Thymus (tissue), 11 donors: ENCODE data around the gene ADGRG7. TPM values are rescaled to one million over a fixed set of nuclear protein-coding genes. Genes with fewer than 3 reads are reported as not detected.

ENCODE experiments used
- DNase-seq, 9 donors: peaks; one replicate each; pipeline ENCODE4 v3.0.0-alpha.2; 2013; ENCODE audit warnings: low spot score in 9 of 9, low read depth in 6 of 9, missing footprints in 1 of 9
- H3K27ac ChIP-seq, 2 donors: one replicate each; pipeline ENCODE4 v1.5.1; 2013; ENCODE audit warnings: control low read depth in 1 of 2, low read depth in 1 of 2, low read length in 1 of 2, mild to moderate bottlenecking in 1 of 2, moderate library complexity in 1 of 2
- H3K27me3 ChIP-seq, 2 donors: one replicate each; pipeline ENCODE4 v1.5.1; 2013; ENCODE audit warnings: low read length in 1 of 2; ENCODE audit not compliant: control insufficient read depth in 2 of 2, insufficient read depth in 1 of 2
- H3K36me3 ChIP-seq, 2 donors: one replicate each; pipeline ENCODE4 v1.5.1; 2013; ENCODE audit warnings: low read length in 1 of 2, mild to moderate bottlenecking in 1 of 2, moderate library complexity in 1 of 2; ENCODE audit not compliant: control insufficient read depth in 2 of 2, insufficient read depth in 2 of 2
- H3K4me1 ChIP-seq, 2 donors: one replicate each; pipeline ENCODE4 v1.5.1; 2013; ENCODE audit warnings: low read length in 2 of 2; ENCODE audit not compliant: control insufficient read depth in 2 of 2, insufficient read depth in 2 of 2
- H3K4me3 ChIP-seq, 2 donors: one replicate each; pipeline ENCODE4 v1.5.1; 2013; ENCODE audit warnings: low read length in 2 of 2, control low read depth in 1 of 2, mild to moderate bottlenecking in 1 of 2
- H3K9me3 ChIP-seq, 2 donors: one replicate each; pipeline ENCODE4 v1.5.1; 2013; ENCODE audit warnings: low read length in 1 of 2, mild to moderate bottlenecking in 1 of 2; ENCODE audit not compliant: control insufficient read depth in 2 of 2, insufficient read depth in 1 of 2
- WGBS: extraction: QIAGEN DNeasy Blood & Tissue Kit; methylation state at CpG from one replicate; pipeline ENCODE4 v1.1.7; 2013; 5-methylcytosine and 5-hydroxymethylcytosine counted together
- polyA plus RNA-seq: library from polyadenylated mRNA; stranded (reverse); fragments of 200-250 nt; gene quantifications from one replicate; pipeline ENCODE4 v1.2.3, GENCODE V29; 2013
- total RNA-seq: library from RNA; stranded (reverse); fragments of 120-200 nt; gene quantifications from one replicate; pipeline ENCODE4 v1.2.4, GENCODE V29; 2013
- donor health status: healthy.

The ADGRG7 gene
- total and polyA plus RNA-seq, 2 donors = 0.14 to 0.50 TPM

DNA sequence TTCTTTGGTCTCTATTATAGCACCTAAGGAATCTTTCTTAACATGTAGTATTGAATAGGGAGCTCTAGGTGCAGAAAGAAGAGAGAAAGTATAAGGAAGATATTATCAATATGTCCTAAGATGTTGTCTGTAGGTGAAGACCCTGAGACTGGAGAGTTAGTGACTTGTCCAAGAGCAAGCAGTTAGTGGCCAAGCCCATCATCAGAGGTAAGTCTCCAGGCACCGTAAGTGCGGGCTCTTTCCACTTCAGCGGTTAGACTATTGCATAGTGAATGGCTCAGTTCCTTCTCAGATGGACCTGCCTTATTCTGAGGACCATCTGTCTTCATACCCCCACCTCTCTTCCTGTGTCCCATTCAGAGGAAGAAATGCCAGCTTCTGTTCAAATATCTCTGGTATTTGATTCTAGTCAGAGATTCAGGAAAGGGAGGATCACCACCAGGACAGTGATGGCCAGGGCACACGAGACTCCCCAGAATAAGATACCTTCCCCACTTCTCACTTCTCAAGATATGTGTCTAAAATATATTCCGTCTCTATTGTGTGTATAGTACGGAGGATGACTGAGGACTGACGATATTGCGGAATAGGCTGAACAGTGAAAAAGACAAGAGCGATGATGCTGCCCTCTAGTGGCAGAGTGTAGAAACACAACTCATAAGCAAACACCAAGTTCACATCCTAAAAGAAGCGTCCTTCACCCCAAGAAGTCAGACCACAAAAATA, 19.1 kb upstream of the ADGRG7 start:
- Histone ChIP-seq H3K36me3 (no peaks in the 10 kb centered on the region), H3K27ac (no peak overlapping the region), H3K27me3 (no peaks in the 10 kb centered on the region), H3K9me3 (no peaks in the 10 kb centered on the region), H3K4me3 (no peak overlapping the region), H3K4me1 (peaks cover 0 to 4% of the 10 kb centered on the region in 2 donors)
- peak; percentile 33 to 83 (median 60) for DNase-seq
- 33% methylated on average over 10 of the region's 10 CpGs for WGBS

DNA sequence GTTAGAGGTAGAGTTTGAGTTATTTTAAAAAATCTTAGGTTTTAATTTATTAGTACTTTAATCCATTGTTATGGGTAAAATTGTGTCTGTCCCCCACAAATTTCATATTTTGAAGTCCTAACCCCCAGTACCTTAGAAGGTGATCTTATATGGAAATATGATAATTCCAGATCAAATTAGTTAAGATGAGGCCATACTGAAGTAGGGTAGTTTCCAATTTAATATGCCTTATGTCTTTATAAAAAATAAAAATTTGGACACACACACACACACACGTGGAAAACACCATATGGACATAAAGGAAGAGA, 18.6 kb upstream of the ADGRG7 start:
- H3K36me3 ChIP-seq = no peaks in the 10 kb centered on the region
- 47% methylated on average over 1 of the region's 1 CpG for WGBS
- H3K27me3 ChIP-seq = no peaks in the 10 kb centered on the region
- H3K4me3 ChIP-seq = no peak overlapping the region
- H3K27ac ChIP-seq = no peak overlapping the region
- peaks cover 0 to 4% of the 10 kb centered on the region in 2 donors for H3K4me1 ChIP-seq
- H3K9me3 ChIP-seq = no peaks in the 10 kb centered on the region
- DNase-seq = no peak

DNA sequence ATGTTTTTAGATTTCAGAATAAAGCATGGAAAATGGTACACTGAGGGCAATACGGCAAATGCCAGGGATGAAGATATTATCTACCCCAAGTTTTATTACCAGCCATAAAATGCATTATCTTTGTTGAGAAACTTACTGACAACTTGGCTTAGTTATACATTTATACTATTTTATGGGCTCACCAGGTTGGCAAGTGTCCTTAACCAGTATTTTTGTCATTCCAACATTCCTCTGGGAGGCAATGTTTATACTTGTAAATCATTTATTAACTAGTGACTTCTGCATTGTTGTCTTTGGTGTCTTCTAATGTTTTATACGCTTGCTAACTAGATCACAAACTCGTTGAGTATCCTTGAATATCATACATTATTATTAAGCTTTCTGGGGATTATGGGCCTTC, 18.0 kb upstream of the ADGRG7 start:
- 93% methylated on average over 3 of the region's 3 CpGs for WGBS
- H3K4me3 ChIP-seq = no peak overlapping the region
- DNase-seq = no peak
- H3K27me3 ChIP-seq = no peaks in the 10 kb centered on the region
- H3K27ac ChIP-seq = no peak overlapping the region
- H3K9me3 ChIP-seq = no peaks in the 10 kb centered on the region
- peaks cover 0 to 4% of the 10 kb centered on the region in 2 donors for H3K4me1 ChIP-seq
- H3K36me3 ChIP-seq = no peaks in the 10 kb centered on the region

DNA sequence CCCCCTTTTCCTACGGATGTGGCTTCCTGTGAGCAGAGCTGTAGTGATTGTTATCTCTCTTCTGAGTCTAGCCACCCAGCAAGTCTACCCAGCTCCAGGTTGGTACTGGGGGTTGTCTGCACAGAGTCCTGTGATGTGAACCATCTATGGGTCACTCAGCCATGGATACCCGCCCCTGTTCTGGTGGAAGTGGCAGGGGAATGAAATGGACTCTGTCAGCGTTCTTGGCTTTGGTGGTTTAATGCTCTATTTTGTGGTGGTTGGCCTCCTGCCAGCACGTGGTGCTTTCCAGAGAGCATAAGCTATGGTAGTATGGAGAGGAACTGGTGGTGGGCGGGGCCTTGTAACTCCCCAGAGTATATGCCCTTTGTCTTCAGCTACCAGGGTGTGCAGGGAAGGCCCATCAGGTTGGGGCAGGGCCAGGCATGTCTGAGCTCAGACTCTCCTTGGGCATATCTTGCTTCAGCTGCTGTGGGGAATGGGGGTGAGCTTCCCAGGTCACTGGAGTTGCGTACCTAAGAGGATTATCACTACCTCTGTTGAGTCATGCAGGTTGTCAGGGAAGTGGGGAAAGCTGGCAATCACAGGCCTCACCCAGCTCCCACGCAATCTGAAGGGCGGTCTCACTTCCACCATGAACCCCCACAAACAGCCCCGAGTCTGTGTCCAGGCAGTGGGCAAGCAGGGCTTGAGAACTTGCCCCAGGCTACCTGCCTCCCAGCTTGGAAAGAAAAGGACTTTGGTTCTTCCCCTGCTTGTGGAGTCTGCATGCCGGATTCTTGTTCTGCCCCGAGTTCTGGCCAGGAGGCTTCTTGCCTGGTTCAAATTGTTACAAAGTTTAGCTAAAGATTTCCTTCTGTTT, 9.0 kb upstream of the ADGRG7 start:
- Histone ChIP-seq H3K4me3 (no peak overlapping the region), H3K4me1 (peaks cover 10% of the 10 kb centered on the region in 2 donors), H3K36me3 (no peaks in the 10 kb centered on the region), H3K27me3 (no peaks in the 10 kb centered on the region), H3K9me3 (no peaks in the 10 kb centered on the region), H3K27ac (no peak overlapping the region)
- DNase-seq = peak in 2 of 9 donors; percentile 10 to 20
- WGBS = 69% methylated on average over 11 of the region's 11 CpGs

DNA sequence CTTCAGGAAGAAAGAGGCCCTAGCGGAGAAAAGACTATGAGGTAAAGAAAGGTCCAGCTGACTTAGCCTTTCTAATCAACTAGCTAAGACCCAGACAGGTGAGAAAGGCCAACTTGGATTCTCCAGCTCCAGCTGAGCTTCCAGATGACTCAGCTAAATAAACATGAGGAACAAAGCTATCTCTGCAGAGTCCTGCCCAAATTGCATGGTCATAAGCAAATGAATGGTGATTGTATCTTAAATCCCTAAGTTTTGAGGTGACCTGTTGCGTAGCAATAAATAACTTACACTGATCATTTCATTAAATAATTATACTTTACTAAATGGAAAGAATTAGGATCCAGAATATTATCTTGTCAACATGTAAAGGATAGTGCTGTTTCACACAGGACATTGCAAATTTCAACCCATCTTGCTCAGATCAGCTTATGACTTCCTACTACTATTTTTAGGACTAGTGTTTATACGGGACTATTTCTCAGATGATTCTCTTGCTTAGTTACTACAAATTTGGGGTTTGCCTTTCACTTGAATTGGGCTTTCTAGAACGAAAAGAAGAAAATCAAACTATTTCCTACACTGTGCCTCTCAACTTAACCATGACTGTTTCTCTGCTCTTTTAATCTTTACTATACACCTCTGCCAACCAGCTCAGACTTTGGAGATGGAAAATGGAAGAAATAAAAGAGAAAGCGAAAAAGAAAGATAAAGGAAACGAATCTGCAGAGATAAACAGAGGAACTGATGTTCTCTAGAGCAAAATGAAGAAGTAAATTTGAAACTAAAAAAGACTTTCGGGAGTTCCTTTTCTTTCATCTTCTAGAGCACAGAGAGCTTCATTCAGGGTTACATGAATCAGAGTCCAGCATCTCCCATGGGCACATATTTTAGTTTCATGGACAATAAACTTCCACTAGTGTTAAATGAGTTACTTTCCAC, 6.6 kb upstream of the ADGRG7 start:
- H3K4me3 ChIP-seq = no peak overlapping the region
- H3K36me3 ChIP-seq = no peaks in the 10 kb centered on the region
- peak overlapping the region in 1 of 2 donors; percentile 29 for H3K27ac ChIP-seq
- no peaks in the 10 kb centered on the region for H3K9me3 ChIP-seq
- H3K27me3 ChIP-seq = no peaks in the 10 kb centered on the region
- 46% methylated on average over 7 of the region's 7 CpGs for WGBS
- DNase-seq = peak in 1 of 9 donors; percentile 22
- peaks cover 10% of the 10 kb centered on the region in 2 donors for H3K4me1 ChIP-seq

DNA sequence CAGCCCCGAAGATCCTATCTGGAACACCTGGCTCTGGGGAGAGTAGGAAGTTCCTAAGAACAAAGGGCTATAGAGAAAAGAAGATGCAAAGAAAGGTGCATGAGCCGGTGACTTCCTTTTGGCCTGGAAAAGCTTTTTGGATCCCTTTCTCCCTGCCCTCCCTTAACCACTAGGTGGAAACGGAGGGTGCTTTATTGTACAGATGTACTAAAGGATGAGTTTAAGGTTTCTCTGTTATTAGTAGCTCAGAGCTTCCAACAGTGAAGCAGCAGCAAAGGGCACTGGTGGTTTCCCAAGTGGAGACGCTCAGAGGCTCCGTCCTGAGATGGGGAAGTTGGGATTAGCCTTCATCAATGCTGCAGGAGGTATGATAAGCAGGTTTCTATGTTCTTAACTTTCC, 5.9 kb upstream of the ADGRG7 start:
- no peak overlapping the region for H3K27ac ChIP-seq
- H3K4me3 ChIP-seq = no peak overlapping the region
- WGBS = 59% methylated on average over 5 of the region's 5 CpGs
- H3K4me1 ChIP-seq = peaks cover 10% of the 10 kb centered on the region in 2 donors
- peak in 1 of 9 donors; percentile 12 for DNase-seq
- H3K9me3 ChIP-seq = no peaks in the 10 kb centered on the region
- no peaks in the 10 kb centered on the region for H3K27me3 ChIP-seq
- H3K36me3 ChIP-seq = no peaks in the 10 kb centered on the region

DNA sequence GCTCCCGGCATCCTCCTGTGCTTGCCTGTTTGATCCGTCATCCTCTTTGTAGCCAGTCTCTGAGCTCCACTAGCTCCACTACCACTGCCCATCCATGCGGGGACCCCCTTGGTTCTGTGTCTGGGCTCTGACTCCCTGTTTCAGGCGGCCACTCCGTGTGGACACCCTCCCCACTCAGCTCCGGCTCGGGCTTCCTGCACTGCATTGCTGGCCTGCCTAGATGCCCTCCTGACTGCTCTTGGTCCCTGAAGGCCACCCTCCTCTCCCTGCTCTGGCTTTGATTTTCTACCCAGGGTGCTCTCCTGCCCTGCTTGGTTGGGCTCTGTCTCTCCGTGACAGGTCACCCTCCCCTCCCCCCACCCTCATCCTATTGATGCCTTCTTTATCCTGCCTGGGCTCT, 4.0 kb upstream of the ADGRG7 start:
- no peak overlapping the region for H3K4me3 ChIP-seq
- no peak for DNase-seq
- no peaks in the 10 kb centered on the region for H3K9me3 ChIP-seq
- H3K4me1 ChIP-seq = peaks cover 6 to 8% of the 10 kb centered on the region in 2 donors
- WGBS = 97% methylated on average over 8 of the region's 8 CpGs
- H3K27me3 ChIP-seq = no peaks in the 10 kb centered on the region
- H3K36me3 ChIP-seq = no peaks in the 10 kb centered on the region
- H3K27ac ChIP-seq = no peak overlapping the region

DNA sequence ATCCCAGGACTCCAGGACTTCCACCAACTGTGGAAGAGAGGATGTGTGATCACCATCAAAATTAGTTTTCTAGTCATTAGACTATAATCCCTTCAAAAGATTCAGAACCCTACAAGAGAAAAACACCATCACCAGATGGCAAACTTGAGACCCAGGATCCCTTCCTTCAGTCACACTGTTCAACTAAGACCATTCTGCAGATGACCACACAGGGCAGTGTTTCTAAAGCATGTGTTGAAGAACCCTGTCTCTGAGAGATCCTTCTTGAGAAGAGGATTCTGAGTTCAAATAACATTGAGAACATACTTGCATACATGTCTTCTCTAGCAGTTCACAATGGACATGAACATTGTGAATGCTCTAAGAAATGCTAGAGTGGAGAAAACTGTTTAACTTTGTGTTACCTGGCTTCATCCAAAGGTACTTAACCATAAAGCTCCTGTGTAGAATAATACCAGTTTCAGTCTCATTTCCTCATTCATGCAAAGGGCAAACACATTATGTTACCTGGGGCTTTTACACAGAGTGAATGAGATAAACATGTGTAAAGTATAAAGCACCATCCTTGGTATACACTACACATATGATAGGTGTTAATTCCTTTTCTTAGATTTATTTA, 2.4 kb upstream of the ADGRG7 start:
- Histone ChIP-seq H3K27ac (no peak overlapping the region), H3K4me3 (no peak overlapping the region)

More for the DNA sequence above, 2.4 kb upstream of the ADGRG7 start:
- peaks cover 3 to 4% of the 10 kb centered on the region in 2 donors for H3K4me1 ChIP-seq
- no peaks in the 10 kb centered on the region for H3K36me3 ChIP-seq
- no peak for DNase-seq
- no peaks in the 10 kb centered on the region for H3K27me3 ChIP-seq
- no peaks in the 10 kb centered on the region for H3K9me3 ChIP-seq
